Ovary (tissue), 9 donors: ENCODE measurements around the gene EIF4G3. TPM values are rescaled to one million over a fixed set of nuclear protein-coding genes. Genes with fewer than 3 reads are reported as not detected.
"Not testable (repeated sequence)": the region's sequence is repeated elsewhere in the genome, so short reads cannot be mapped to it uniquely, and the experiment has no call there.

Experiments used
- DNase-seq, 5 donors: peaks; one replicate each; pipeline ENCODE4 v3.0.0-alpha.2; 2019 to 2020
- H3K27ac ChIP-seq, 2 donors: fragments of 200-600 bp; one replicate each; pipeline versions ENCODE4 v1.5.1 to v1.8.0; 2019 to 2022
- H3K27me3 ChIP-seq: fragments of 200-600 bp; one replicate; pipeline ENCODE4 v1.8.0; 2022
- H3K36me3 ChIP-seq: fragments of 200-600 bp; sonication (generic); one replicate; pipeline ENCODE4 v1.5.1; 2019
- H3K4me1 ChIP-seq: one replicate; pipeline ENCODE4 v1.8.1; 2013; ENCODE audit warnings: mild to moderate bottlenecking, moderate library complexity; ENCODE audit not compliant: insufficient read depth
- H3K4me3 ChIP-seq: fragments of 200-600 bp; sonication (generic); one replicate; pipeline ENCODE4 v1.5.1; 2017
- H3K9me3 ChIP-seq, 2 donors: fragments of 200-600 bp in 1 of 2; sonication (generic) in 1 of 2; one replicate each; pipeline versions ENCODE4 v1.5.1 to v1.8.1; 2013 to 2019; ENCODE audit warnings: mild to moderate bottlenecking in 1 of 2, moderate library complexity in 1 of 2
- EP300 ChIP-seq: sonication (generic); formaldehyde crosslinking; IDR thresholded peaks from one replicate; pipeline ENCODE4 v1.6.1; 2017; ENCODE audit warnings: antibody characterized with exemption
- POLR2A ChIP-seq: fragments of 450-650 bp; IDR thresholded peaks from one replicate; pipeline ENCODE4 v1.6.1; 2017; ENCODE audit warnings: antibody characterized with exemption, mild to moderate bottlenecking, moderate library complexity
- WGBS, 3 donors: extraction: QIAGEN DNeasy Blood & Tissue Kit in 1 of 3; methylation state at CpG; one replicate each; pipeline versions ENCODE4 v1.1.5 to v1.1.7; 2013 to 2017; 5-methylcytosine and 5-hydroxymethylcytosine counted together
- intact Hi-C, 4 donors: fragments of 100-400 bp; cut with DNase I; formaldehyde crosslinking; loops; one replicate each; pipeline versions ENCODE4 v1.11.0 to v1.15.1; 2022 to 2023
- polyA plus RNA-seq, 2 donors: library from polyadenylated mRNA; stranded (reverse); fragments of 200-250 nt in 1 of 2; fragments of 350-450 nt in 1 of 2; fragmentation: Illumina TruSeq in 1 of 2; extraction: RNeasy Lipid Tissue Mini Kit (QIAGEN cat#74804) in 1 of 2; gene quantifications; one replicate each; pipeline ENCODE4 v1.2.3, GENCODE V29; 2013 to 2014
- total RNA-seq, 7 donors: library from RNA; depleted of rRNA in 2 of 7; stranded (reverse); fragments of >200 nt in 2 of 7; fragmentation: NEBNext Ultra II Directional in 3 of 7; extraction: Animal tissue kit (Norgen Biotek cat#: 25700) in 3 of 7; gene quantifications; one replicate each; pipeline versions ENCODE4 v1.1.0 to v1.2.4, GENCODE V29; 2016 to 2023
- TF ChIP-seq, protein P1 (sequence below), 3 donors: fragments of 450-650 bp in 2 of 3; fragments of 200-600 bp in 1 of 3; IDR thresholded peaks; one replicate each; pipeline versions ENCODE4 v1.5.1 to v1.8.0; 2016 to 2022; ENCODE audit warnings: antibody characterized with exemption in 3 of 3, mild to moderate bottlenecking in 1 of 3
- donor health status: DM: no; HTN: no; CAD: no; lungs with moderate emphysema.
- donor health status: DM: no; HTN: no; CAD: no.
- donor health status: Bipolar disorder and iron deficiency.
- donor health status: DM: yes; HTN: yes; CAD: no.
- donor health status: DM: no; HTN: no; CAD: no.
- donor health status: DM: yes; HTN: yes; CAD: no.

The EIF4G3 gene
- total and polyA plus RNA-seq, 9 donors, result 13.9 to 62.4 (median 39.4) TPM

DNA sequence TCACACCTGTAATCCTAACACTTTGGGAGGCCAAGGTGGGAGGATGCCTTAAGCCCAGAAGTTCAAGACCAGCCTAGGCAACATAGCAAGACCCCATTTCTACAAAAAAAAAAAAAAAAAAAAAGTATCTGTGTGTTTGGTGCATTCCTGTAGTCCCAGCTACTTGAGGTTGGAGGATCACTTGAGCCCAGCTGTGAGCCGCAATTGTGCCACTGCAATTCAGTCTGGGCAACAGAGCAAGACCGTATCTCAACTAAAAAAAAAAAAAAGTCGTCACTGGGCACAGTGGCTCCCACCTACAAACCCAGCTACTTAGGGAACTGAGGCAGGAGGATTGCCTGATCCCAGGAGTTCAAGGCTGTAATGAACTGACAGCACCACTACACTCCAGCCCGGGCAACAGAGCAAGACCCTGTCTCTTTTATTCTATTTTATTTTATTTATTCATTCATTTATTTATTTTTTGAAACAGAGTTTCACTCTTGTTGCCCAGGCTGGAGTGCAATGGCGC is 8.6 kb upstream of the EIF4G3 start:
- no peaks in the 10 kb centered on the region for H3K9me3 ChIP-seq
- no peaks in the 10 kb centered on the region for H3K27me3 ChIP-seq
- H3K4me3 ChIP-seq, result no peak overlapping the region
- 83 to 90% (median 89%) methylated on average over 5 of the region's 5 CpGs for WGBS, 3 donors
- no peak overlapping the region for H3K27ac ChIP-seq
- TF ChIP-seq, protein P1, sequence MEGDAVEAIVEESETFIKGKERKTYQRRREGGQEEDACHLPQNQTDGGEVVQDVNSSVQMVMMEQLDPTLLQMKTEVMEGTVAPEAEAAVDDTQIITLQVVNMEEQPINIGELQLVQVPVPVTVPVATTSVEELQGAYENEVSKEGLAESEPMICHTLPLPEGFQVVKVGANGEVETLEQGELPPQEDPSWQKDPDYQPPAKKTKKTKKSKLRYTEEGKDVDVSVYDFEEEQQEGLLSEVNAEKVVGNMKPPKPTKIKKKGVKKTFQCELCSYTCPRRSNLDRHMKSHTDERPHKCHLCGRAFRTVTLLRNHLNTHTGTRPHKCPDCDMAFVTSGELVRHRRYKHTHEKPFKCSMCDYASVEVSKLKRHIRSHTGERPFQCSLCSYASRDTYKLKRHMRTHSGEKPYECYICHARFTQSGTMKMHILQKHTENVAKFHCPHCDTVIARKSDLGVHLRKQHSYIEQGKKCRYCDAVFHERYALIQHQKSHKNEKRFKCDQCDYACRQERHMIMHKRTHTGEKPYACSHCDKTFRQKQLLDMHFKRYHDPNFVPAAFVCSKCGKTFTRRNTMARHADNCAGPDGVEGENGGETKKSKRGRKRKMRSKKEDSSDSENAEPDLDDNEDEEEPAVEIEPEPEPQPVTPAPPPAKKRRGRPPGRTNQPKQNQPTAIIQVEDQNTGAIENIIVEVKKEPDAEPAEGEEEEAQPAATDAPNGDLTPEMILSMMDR (IDR thresholded peaks at IDR 0.05), result no peak
- no peak for TF ChIP-seq EP300
- no peak for TF ChIP-seq POLR2A
- no peaks in the 10 kb centered on the region for H3K4me1 ChIP-seq
- no peaks in the 10 kb centered on the region for H3K36me3 ChIP-seq
- intact Hi-C loops, result no loop called here
- no peak for DNase-seq

DNA sequence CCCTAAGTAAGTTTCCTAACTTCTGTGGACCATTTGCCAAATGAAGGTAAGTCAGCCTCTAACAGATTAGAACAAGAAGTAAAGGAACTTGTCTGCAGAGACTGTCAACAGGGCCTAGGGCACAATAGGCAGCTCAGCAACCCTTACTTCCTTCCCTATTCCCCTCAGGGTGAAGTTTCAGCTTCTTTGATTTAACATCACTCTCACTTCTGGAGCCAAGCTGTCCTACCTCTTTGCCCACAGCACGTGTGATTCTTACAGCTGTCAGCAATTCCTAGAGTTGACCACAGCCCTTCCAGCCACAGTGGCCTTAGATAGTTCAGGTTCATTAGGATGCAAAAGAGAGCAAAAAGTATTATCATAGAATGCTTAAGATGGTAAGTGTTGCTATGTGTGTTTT is 7.6 kb upstream of the EIF4G3 start:
- intact Hi-C loops, result no loop called here
- Histone ChIP-seq H3K4me1 (no peaks in the 10 kb centered on the region), H3K27me3 (no peaks in the 10 kb centered on the region), H3K9me3 (no peaks in the 10 kb centered on the region), H3K27ac (no peak overlapping the region), H3K36me3 (no peaks in the 10 kb centered on the region), H3K4me3 (no peak overlapping the region)
- TF ChIP-seq, protein P1 (IDR thresholded peaks at IDR 0.05), result no peak
- no peak for TF ChIP-seq EP300
- no peak for TF ChIP-seq POLR2A
- no peak for DNase-seq
- 50 to 58% (median 50%) methylated on average over 1 of the region's 1 CpG for WGBS, 3 donors

DNA sequence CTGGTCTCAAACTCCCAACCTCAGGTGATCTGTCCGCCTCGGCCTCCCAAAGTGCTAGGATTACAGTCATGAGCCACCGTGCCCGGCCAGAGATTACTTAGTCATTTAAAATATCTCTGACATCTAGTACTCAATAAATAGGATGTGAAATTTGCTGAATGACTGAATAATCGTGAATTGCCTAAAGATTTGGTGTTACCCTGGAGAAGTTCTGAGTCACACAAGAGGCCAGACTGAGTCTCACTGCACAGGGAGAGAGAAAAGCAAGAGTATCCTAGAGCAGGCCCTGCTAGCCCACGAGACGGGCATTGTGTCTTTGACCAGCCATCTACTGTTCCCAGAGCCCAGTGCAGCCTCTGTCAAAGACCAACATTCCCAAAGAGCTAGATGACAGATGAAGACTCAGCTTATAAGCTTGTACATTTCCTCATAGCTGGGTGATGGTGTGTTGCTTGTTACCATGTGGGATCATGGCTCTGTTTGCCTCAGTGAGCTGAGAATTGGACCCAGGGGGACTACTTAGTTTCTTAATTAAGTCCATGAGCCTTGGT is 5.6 kb upstream of the EIF4G3 start:
- Histone ChIP-seq H3K4me1 (no peaks in the 10 kb centered on the region), H3K27me3 (no peaks in the 10 kb centered on the region), H3K27ac (no peak overlapping the region), H3K36me3 (no peaks in the 10 kb centered on the region), H3K9me3 (no peaks in the 10 kb centered on the region), H3K4me3 (no peak overlapping the region)
- intact Hi-C loops, result no loop called here
- TF ChIP-seq EP300 (no peak), POLR2A (no peak)
- TF ChIP-seq, protein P1 (IDR thresholded peaks at IDR 0.05), result no peak
- no peak for DNase-seq
- WGBS, 3 donors, result 92 to 93% (median 92%) methylated on average over 7 of the region's 7 CpGs

DNA sequence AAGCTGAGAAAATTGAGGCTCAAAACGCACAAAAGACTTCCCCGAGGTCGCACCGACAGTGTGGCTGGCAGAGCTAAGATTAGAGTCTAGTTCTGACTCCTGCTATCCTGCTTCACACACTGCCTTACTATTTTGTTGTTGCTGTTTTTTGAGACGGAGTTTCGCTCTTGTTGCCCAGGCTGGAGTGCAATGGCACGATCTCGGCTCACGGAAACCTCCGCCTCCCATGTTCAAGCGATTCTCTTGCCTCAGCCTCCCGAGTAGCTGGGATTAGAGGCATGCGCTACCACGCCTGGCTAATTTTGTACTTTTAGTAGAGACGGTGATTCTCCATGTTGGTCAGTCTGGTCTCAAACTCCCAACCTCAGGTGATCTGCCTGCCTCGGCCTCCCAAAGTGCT is 1.6 kb upstream of the EIF4G3 start:
- intact Hi-C loops, H3K27ac ChIP-seq, DNase-seq, H3K4me1 ChIP-seq, H3K4me3 ChIP-seq, H3K9me3 ChIP-seq, H3K27me3 ChIP-seq, H3K36me3 ChIP-seq: not testable (repeated sequence)
- 95 to 97% (median 96%) methylated on average over 16 of the region's 16 CpGs for WGBS, 3 donors

DNA sequence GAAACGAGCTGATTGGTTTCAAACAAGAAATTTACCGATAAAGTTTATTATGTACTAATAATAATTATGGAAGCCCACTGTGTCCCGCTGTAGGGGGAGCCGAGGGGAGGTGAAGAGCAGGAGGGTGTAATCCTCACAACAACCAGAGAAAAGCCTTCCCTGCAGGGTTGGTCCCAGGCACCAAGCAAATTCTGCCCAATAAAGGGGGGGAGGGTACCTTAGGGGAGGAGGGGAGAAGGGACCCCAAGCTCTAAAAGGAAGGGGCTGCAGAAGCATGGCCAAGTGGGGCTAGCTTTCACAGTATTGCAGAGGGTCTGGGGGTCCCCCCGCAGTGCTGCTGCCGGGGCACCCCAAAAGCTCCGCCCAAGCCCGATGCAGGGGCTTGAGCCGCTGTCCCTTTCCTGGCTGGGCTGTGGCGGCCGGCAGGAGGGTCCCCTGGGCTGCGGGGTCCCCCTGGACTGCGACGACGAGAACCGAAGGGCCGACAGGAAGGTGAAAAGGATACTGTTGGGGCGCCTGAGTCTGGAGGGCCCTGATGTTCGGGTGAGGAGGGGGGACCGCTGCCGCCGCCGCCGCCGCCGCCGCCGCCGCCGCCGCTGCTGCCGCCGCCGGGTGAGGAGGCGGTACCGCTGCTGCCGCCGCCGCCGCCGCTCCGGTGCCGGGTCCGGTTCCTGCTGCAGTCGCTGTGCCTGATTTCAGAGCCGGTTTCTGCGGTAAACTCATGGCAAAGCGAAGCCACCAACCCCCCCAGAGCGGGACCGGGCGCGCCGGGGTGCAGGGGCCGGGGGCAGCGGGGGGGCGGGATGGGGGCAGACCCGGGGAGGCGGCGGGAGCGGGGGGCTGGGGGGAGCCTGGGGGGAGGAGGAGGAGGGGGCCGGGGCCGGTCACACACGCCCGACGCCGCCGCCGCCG is 771 bp downstream of the EIF4G3 start:
- intact Hi-C loops, result no loop called here
- peak; percentile 24 to 68 (median 49) for DNase-seq
- Histone ChIP-seq H3K4me1 (no peaks in the 10 kb centered on the region), H3K4me3 (peak overlapping the region; percentile 87), H3K36me3 (no peaks in the 10 kb centered on the region), H3K27me3 (no peaks in the 10 kb centered on the region), H3K9me3 (no peaks in the 10 kb centered on the region), H3K27ac (peak overlapping the region; percentile 67 to 85)
- 0 to 1% (median 0%) methylated on average over 39 to 68 of the region's 69 CpGs for WGBS, 3 donors
- TF ChIP-seq, protein P1 (IDR thresholded peaks at IDR 0.05), result peak in 1 of 3 donors; percentile 21
- TF ChIP-seq POLR2A, result no peak
